ENCODE data around the gene STRN.
"Not testable (repeated sequence)": the region's sequence is repeated elsewhere in the genome, so short reads cannot be mapped to it uniquely, and the experiment has no call there.

- TF ChIP-seq, protein P1, sequence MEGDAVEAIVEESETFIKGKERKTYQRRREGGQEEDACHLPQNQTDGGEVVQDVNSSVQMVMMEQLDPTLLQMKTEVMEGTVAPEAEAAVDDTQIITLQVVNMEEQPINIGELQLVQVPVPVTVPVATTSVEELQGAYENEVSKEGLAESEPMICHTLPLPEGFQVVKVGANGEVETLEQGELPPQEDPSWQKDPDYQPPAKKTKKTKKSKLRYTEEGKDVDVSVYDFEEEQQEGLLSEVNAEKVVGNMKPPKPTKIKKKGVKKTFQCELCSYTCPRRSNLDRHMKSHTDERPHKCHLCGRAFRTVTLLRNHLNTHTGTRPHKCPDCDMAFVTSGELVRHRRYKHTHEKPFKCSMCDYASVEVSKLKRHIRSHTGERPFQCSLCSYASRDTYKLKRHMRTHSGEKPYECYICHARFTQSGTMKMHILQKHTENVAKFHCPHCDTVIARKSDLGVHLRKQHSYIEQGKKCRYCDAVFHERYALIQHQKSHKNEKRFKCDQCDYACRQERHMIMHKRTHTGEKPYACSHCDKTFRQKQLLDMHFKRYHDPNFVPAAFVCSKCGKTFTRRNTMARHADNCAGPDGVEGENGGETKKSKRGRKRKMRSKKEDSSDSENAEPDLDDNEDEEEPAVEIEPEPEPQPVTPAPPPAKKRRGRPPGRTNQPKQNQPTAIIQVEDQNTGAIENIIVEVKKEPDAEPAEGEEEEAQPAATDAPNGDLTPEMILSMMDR (IDR thresholded peaks at IDR 0.05) = not testable (repeated sequence)
- not testable (repeated sequence) for TF ChIP-seq POLR2AphosphoS5, POLR2A (IDR thresholded peaks at IDR 0.05)
Observed at GRCh38 chr2:36931688-36932087, 34.6 kb downstream of the STRN start.

Data from prostate gland (tissue), 2 donors.